ENCODE measurements around the gene SREBF1. TPM values are rescaled to one million over a fixed set of nuclear protein-coding genes. Genes with fewer than 3 reads are reported as not detected.

Gene SREBF1
- total RNA-seq, 1 experiment from 2014 or later, result 17.2 TPM

GRCh38 chr17:17800504-17801021 lies 36.2 kb downstream of the SREBF1 start:
- Histone ChIP-seq H3K4me1 (replicated peaks) (no peaks in the 10 kb centered on the region), H3K27ac (no peak overlapping the region), H3K4me3 (no peak overlapping the region), H3K36me3 (peaks cover 86% of the 10 kb centered on the region), H3K9me3 (replicated peaks) (no peaks in the 10 kb centered on the region), H3K27me3 (replicated peaks) (no peaks in the 10 kb centered on the region)
- no peak for DNase-seq (ENCODE audit: low read depth in 1 of 2, low spot score in 2 of 2)

DNA sequence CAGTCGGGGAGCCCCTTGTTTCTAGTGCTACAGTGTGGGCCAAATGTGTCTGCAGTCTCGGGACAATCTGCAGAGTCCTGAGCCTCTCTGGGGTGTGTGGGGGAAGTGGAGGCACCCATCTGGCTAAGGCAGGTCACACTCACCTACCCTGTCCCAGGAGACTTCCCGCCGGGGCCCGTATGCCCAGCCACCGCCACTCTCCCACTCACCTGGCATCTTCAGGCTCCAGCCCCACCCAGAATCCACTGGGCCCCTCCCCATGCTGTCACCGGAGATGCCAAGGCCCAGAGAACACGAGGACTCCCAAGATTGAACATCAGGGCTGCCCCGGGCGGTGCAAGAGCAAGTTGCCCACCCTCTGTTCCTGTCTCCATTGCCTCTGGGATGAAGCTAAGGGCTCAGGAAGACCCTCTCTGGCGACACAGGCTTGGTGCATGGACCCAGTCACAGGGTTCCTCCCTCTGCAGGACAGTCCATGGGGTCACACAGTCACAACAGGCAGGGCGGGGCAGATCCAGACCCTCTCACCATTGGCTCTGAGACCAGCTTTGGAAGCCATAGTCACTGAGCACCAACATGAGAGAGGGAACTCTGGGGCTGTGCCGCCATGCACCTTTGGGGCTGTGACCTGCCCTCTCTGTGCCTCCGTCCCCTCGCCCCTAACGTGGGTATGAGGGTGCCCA lies 38.1 kb downstream of the SREBF1 start:
- Histone ChIP-seq H3K27me3 (replicated peaks) (no peaks in the 10 kb centered on the region), H3K36me3 (peaks cover 88% of the 10 kb centered on the region), H3K4me3 (no peak overlapping the region), H3K9me3 (replicated peaks) (no peaks in the 10 kb centered on the region), H3K4me1 (replicated peaks) (no peaks in the 10 kb centered on the region), H3K27ac (no peak overlapping the region)
- DNase-seq (ENCODE audit: low read depth in 1 of 2, low spot score in 2 of 2), result no peak

DNA sequence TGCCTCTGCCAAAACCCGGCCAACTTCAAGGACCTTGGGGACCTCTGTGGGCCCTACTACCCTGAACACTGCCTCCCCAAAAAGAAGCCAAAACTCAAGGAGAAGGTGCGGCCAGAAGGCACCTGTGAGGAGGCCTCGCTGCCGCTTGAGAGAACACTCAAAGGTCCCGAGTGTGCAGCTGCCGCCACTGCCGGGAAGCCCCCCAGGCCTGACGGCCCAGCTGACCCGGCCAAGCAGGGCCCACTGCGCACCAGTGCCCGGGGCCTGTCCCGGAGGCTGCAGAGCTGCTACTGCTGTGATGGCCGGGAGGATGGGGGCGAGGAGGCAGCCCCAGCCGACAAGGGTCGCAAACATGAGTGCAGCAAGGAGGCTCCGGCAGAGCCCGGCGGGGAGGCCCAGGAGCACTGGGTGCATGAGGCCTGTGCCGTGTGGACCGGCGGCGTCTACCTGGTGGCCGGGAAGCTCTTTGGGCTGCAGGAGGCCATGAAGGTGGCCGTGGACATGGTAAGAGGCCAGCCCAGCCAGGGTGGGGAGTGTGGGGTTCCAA lies 38.7 kb downstream of the SREBF1 start:
- Histone ChIP-seq H3K36me3 (peaks cover 88% of the 10 kb centered on the region), H3K9me3 (replicated peaks) (no peaks in the 10 kb centered on the region), H3K27ac (no peak overlapping the region), H3K4me1 (replicated peaks) (no peaks in the 10 kb centered on the region), H3K4me3 (no peak overlapping the region), H3K27me3 (replicated peaks) (no peaks in the 10 kb centered on the region)
- DNase-seq (ENCODE audit: low read depth in 1 of 2, low spot score in 2 of 2), result no peak

- H3K4me1 ChIP-seq (replicated peaks), result no peaks in the 10 kb centered on the region
- H3K4me3 ChIP-seq, result no peak overlapping the region
- H3K36me3 ChIP-seq, result peaks cover 89% of the 10 kb centered on the region
- DNase-seq (ENCODE audit: low read depth in 1 of 2, low spot score in 2 of 2), result no peak
- H3K27ac ChIP-seq, result no peak overlapping the region
- H3K9me3 ChIP-seq (replicated peaks), result no peaks in the 10 kb centered on the region
- H3K27me3 ChIP-seq (replicated peaks), result no peaks in the 10 kb centered on the region
These were observed 39.5 kb downstream of the SREBF1 start for GRCh38 chr17:17797119-17797809.

GRCh38 chr17:17796787-17797061 lies 40.1 kb downstream of the SREBF1 start:
- H3K4me1 ChIP-seq (replicated peaks), result no peaks in the 10 kb centered on the region
- no peaks in the 10 kb centered on the region for H3K27me3 ChIP-seq (replicated peaks)
- no peak for DNase-seq (ENCODE audit: low read depth in 1 of 2, low spot score in 2 of 2)
- no peak overlapping the region for H3K4me3 ChIP-seq
- H3K9me3 ChIP-seq (replicated peaks), result no peaks in the 10 kb centered on the region
- H3K27ac ChIP-seq, result no peak overlapping the region
- peaks cover 84% of the 10 kb centered on the region for H3K36me3 ChIP-seq

GRCh38 chr17:17795946-17796786 lies 40.6 kb downstream of the SREBF1 start:
- no peak for DNase-seq (ENCODE audit: low read depth in 1 of 2, low spot score in 2 of 2)
- Histone ChIP-seq H3K27me3 (replicated peaks) (no peaks in the 10 kb centered on the region), H3K36me3 (peaks cover 80% of the 10 kb centered on the region), H3K27ac (no peak overlapping the region), H3K9me3 (replicated peaks) (no peaks in the 10 kb centered on the region), H3K4me1 (replicated peaks) (no peaks in the 10 kb centered on the region), H3K4me3 (no peak overlapping the region)

DNA sequence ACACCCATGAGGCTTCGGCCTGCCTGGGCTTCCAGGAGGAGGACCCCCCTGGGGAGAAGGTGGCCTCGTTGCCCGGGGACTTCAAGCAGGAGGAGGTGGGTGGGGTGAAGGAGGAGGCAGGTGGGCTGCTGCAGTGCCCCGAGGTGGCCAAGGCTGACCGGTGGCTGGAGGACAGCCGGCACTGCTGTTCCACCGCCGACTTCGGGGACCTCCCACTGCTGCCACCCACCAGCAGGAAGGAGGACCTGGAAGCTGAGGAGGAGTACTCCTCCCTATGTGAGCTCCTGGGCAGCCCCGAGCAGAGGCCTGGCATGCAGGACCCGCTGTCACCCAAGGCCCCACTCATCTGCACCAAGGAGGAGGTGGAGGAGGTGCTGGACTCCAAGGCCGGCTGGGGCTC lies 41.5 kb downstream of the SREBF1 start:
- Histone ChIP-seq H3K27ac (no peak overlapping the region), H3K36me3 (peaks cover 72% of the 10 kb centered on the region), H3K4me1 (replicated peaks) (no peaks in the 10 kb centered on the region), H3K9me3 (replicated peaks) (no peaks in the 10 kb centered on the region), H3K4me3 (no peak overlapping the region), H3K27me3 (replicated peaks) (no peaks in the 10 kb centered on the region)
- no peak for DNase-seq (ENCODE audit: low read depth in 1 of 2, low spot score in 2 of 2)

- H3K4me1 ChIP-seq (replicated peaks), result no peaks in the 10 kb centered on the region
- DNase-seq (ENCODE audit: low read depth in 1 of 2, low spot score in 2 of 2), result no peak
- no peaks in the 10 kb centered on the region for H3K27me3 ChIP-seq (replicated peaks)
- H3K9me3 ChIP-seq (replicated peaks), result no peaks in the 10 kb centered on the region
- H3K4me3 ChIP-seq, result no peak overlapping the region
- H3K36me3 ChIP-seq, result peaks cover 64% of the 10 kb centered on the region
- H3K27ac ChIP-seq, result no peak overlapping the region
These were observed 42.4 kb downstream of the SREBF1 start for GRCh38 chr17:17794382-17794781.

- no peak overlapping the region for H3K27ac ChIP-seq
- no peak for DNase-seq (ENCODE audit: low read depth in 1 of 2, low spot score in 2 of 2)
These were observed 43.2 kb downstream of the SREBF1 start for GRCh38 chr17:17793378-17794214.

DNA sequence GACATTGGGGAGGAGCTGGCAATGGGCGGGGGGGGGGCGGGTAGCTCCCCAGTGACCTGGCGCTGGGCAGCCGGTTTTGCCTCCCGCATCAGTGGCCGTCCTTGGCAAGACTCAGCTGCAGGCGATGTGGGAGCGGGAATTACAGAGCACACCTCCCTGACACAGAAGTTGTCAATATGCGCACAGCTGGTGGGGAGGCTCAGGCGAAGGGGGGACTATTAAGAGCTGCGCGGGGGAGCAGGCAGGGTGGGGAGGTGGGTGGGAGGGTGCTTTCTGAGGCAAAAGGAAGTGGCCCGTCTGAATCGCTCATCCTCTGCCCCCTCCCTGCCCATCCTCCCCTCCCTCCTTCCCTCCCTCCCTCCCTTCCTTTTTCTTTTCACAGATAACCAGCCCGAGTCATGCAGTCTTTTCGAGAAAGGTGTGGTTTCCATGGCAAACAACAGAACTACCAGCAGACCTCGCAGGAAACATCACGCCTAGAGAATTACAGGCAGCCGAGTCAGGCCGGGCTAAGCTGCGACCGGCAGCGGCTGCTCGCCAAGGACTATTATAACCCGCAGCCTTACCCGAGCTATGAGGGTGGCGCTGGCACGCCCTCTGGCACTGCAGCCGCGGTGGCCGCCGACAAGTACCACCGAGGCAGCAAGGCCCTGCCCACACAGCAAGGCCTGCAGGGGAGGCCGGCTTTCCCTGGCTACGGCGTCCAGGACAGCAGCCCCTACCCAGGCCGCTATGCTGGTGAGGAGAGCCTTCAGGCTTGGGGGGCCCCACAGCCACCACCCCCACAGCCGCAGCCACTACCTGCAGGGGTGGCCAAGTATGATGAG lies 44.0 kb downstream of the SREBF1 start:
- Histone ChIP-seq H3K27ac (no peak overlapping the region), H3K27me3 (replicated peaks) (no peaks in the 10 kb centered on the region), H3K36me3 (peaks cover 53% of the 10 kb centered on the region), H3K4me1 (replicated peaks) (no peaks in the 10 kb centered on the region), H3K9me3 (replicated peaks) (no peaks in the 10 kb centered on the region), H3K4me3 (no peak overlapping the region)
- DNase-seq (ENCODE audit: low read depth in 1 of 2, low spot score in 2 of 2), result no peak

More at GRCh38 chr17:17793378-17794214, 43.2 kb downstream of the SREBF1 start:
- peaks cover 58% of the 10 kb centered on the region for H3K36me3 ChIP-seq
- H3K9me3 ChIP-seq (replicated peaks), result no peaks in the 10 kb centered on the region
- H3K4me1 ChIP-seq (replicated peaks), result no peaks in the 10 kb centered on the region
- no peak overlapping the region for H3K4me3 ChIP-seq
- no peaks in the 10 kb centered on the region for H3K27me3 ChIP-seq (replicated peaks)

GRCh38 chr17:17792037-17792550 lies 44.7 kb downstream of the SREBF1 start:
- H3K36me3 ChIP-seq, result peaks cover 47% of the 10 kb centered on the region
- H3K27ac ChIP-seq, result no peak overlapping the region
- no peaks in the 10 kb centered on the region for H3K27me3 ChIP-seq (replicated peaks)
- H3K9me3 ChIP-seq (replicated peaks), result no peaks in the 10 kb centered on the region
- H3K4me1 ChIP-seq (replicated peaks), result no peaks in the 10 kb centered on the region
- DNase-seq (ENCODE audit: low read depth in 1 of 2, low spot score in 2 of 2), result no peak
- H3K4me3 ChIP-seq, result no peak overlapping the region

- Histone ChIP-seq H3K9me3 (replicated peaks) (no peaks in the 10 kb centered on the region), H3K27ac (no peak overlapping the region), H3K4me3 (no peak overlapping the region), H3K4me1 (replicated peaks) (peaks cover 10% of the 10 kb centered on the region), H3K36me3 (peaks cover 34% of the 10 kb centered on the region), H3K27me3 (replicated peaks) (no peaks in the 10 kb centered on the region)
- DNase-seq (ENCODE audit: low read depth in 1 of 2, low spot score in 2 of 2), result no peak
These were observed 45.9 kb downstream of the SREBF1 start for GRCh38 chr17:17790637-17791464.

Measured in SJSA1 (cell line).